Calu3 (cell line): ENCODE measurements around the gene WDR45B. TPM values are rescaled to one million over a fixed set of nuclear protein-coding genes. Genes with fewer than 3 reads are reported as not detected.
"Not testable (repeated sequence)": the region's sequence is repeated elsewhere in the genome, so short reads cannot be mapped to it uniquely, and the experiment has no call there.

ENCODE experiments used
- BruUV-seq: library from RNA; stranded (reverse); fragments of 400-500 nt; replicated peaks from 2 replicates; lab custom pipeline; 2021; lab: Mats Ljungman, UMichigan
- CTCF ChIA-PET: fragments of 300-600 bp; sonication (Branson Sonifier 250); formaldehyde crosslinking; loops from one replicate; lab custom pipeline; 2022; ENCODE audit warnings: antibody characterized with exemption; lab: Charles Lee
- DNase-seq: peaks from one replicate; pipeline ENCODE4 v3.0.0; 2022
- H3K27ac Mint-ChIP-seq: one replicate; pipeline ENCODE4 v1.8.0; 2022; ENCODE audit warnings: mixed read lengths; ENCODE audit not compliant: unreplicated experiment
- H3K27me3 Mint-ChIP-seq: one replicate; pipeline ENCODE4 v1.8.0; 2022; ENCODE audit warnings: mixed read lengths; ENCODE audit not compliant: unreplicated experiment
- H3K36me3 Mint-ChIP-seq: one replicate; pipeline ENCODE4 v1.8.0; 2022; ENCODE audit warnings: mild to moderate bottlenecking, moderate library complexity, mixed read lengths; ENCODE audit not compliant: insufficient read depth, unreplicated experiment
- H3K4me1 Mint-ChIP-seq: one replicate; pipeline ENCODE4 v1.8.0; 2022; ENCODE audit warnings: mild to moderate bottlenecking, low read depth, mixed read lengths; ENCODE audit not compliant: unreplicated experiment
- H3K4me3 Mint-ChIP-seq: one replicate; pipeline ENCODE4 v1.8.0; 2022; ENCODE audit warnings: mild to moderate bottlenecking, low read depth, moderate library complexity, mixed read lengths; ENCODE audit not compliant: unreplicated experiment
- H3K9me3 Mint-ChIP-seq: one replicate; pipeline ENCODE4 v1.8.0; 2022; ENCODE audit warnings: low read depth, mixed read lengths; ENCODE audit not compliant: unreplicated experiment
- intact Hi-C: fragments of 100-400 bp; cut with micrococcal nuclease; formaldehyde crosslinking; loops from one replicate; pipeline ENCODE4 v1.10.0; 2022; ENCODE audit not compliant: unreplicated experiment
- total RNA-seq: library from RNA; stranded (reverse); gene quantifications from 2 replicates; pipeline ENCODE4 v1.2.3, GENCODE V29; 2022
- TF ChIP-seq, protein P1 (sequence below): fragments of 200-600 bp; IDR thresholded peaks from one replicate; pipeline ENCODE4 v1.8.0; 2022; ENCODE audit warnings: antibody characterized with exemption; ENCODE audit not compliant: unreplicated experiment

Gene WDR45B
- total RNA-seq, 1 experiment from 2014 or later = 108 TPM

DNA sequence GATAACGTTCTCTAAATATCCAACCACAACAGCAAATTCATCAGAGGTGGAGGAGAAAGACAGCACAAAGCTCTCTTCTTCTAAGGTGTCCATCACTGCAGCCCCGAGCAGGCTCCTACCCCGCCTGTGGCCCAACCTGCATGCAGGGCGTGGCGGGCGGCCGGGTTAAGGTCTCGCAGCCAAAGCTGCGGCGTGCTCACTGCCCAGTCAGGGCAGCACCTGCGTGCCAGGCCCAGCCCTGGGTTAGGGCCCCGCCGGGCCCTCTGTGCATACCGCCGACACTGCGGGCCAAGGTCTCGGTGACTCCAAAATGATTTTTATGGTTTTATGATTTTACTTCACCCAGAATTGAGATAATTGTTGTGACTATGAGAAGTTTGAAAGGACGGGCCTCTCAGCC, 70.9 kb downstream of the WDR45B start:
- no peak for DNase-seq
- Mint-ChIP-seq H3K4me1 (no peaks in the 10 kb centered on the region), H3K36me3 (peaks cover 44% of the 10 kb centered on the region), H3K9me3 (no peaks in the 10 kb centered on the region), H3K4me3 (no peak overlapping the region), H3K27ac (no peak overlapping the region), H3K27me3 (no peaks in the 10 kb centered on the region)
- TF ChIP-seq, protein P1, sequence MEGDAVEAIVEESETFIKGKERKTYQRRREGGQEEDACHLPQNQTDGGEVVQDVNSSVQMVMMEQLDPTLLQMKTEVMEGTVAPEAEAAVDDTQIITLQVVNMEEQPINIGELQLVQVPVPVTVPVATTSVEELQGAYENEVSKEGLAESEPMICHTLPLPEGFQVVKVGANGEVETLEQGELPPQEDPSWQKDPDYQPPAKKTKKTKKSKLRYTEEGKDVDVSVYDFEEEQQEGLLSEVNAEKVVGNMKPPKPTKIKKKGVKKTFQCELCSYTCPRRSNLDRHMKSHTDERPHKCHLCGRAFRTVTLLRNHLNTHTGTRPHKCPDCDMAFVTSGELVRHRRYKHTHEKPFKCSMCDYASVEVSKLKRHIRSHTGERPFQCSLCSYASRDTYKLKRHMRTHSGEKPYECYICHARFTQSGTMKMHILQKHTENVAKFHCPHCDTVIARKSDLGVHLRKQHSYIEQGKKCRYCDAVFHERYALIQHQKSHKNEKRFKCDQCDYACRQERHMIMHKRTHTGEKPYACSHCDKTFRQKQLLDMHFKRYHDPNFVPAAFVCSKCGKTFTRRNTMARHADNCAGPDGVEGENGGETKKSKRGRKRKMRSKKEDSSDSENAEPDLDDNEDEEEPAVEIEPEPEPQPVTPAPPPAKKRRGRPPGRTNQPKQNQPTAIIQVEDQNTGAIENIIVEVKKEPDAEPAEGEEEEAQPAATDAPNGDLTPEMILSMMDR = no peak
- BruUV-seq = no TSS peak
- intact Hi-C loops = no loop called here
- CTCF ChIA-PET = no interaction called here

DNA sequence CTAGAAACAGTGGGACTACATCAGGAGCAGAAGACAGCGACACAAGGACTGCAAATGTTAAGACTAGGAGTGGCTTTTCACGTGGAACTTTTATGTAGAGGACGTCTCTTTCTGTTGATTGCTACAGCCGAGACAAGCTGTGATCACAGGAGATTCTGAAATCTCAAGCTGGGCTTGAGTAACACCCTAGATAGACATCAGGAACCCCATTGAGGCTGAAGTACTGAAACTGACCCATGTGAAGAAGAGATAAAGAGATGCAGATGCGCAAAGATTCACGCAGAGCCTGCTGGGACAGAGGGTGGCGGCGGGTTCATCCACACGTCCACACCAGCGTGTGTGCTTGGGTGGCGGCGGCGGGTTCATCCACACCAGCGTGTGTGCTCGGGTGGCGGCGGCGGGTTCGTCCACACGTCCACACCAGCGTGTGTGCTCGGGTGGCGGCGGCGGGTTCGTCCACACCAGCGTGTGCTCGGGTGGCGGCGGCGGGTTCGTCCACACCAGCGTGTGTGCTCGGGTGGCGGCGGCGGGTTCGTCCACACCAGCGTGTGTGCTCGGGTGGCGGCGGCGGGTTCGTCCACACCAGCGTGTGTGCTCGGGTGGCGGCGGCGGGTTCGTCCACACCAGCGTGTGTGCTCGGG, 72.5 kb downstream of the WDR45B start:
- intact Hi-C loops, CTCF ChIA-PET, BruUV-seq, H3K4me1 Mint-ChIP-seq, H3K9me3 Mint-ChIP-seq, H3K27me3 Mint-ChIP-seq, H3K4me3 Mint-ChIP-seq, DNase-seq: not testable (repeated sequence)
- Mint-ChIP-seq H3K27ac (peak overlapping the region; percentile 28), H3K36me3 (peaks cover 43% of the 10 kb centered on the region)

DNA sequence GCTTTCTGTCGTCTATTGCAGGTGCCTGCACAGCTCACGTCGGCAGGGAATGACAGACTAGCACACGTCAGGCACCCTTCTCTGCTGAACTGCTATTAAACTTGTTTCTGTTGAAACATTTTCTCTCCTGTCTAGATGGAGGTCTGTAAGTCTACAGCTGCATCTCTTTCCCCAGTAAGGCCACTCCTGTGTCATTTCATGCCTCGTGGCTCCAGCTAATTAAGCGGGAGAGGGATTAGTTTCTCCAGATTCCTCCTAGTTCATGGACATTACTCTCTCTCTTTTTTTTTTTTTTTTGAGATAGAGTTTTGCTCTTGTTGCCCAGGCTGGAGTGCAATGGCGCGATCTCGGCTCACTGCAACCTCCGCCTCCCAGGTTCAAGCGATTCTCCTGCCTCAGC, 74.2 kb downstream of the WDR45B start:
- no peaks in the 10 kb centered on the region for H3K27me3 Mint-ChIP-seq
- H3K4me1 Mint-ChIP-seq = no peaks in the 10 kb centered on the region
- H3K4me3 Mint-ChIP-seq = no peak overlapping the region
- H3K27ac Mint-ChIP-seq = no peak overlapping the region
- TF ChIP-seq, protein P1 = no peak
- no TSS peak for BruUV-seq
- CTCF ChIA-PET = interaction anchor here (0.8 kb wide), 1 partner anchor 52 kb away, joined by 3 read pairs; no protein-coding TSS in a partner anchor
- H3K36me3 Mint-ChIP-seq = peaks cover 49% of the 10 kb centered on the region
- H3K9me3 Mint-ChIP-seq = no peaks in the 10 kb centered on the region
- intact Hi-C loops = no loop called here
- DNase-seq = no peak

DNA sequence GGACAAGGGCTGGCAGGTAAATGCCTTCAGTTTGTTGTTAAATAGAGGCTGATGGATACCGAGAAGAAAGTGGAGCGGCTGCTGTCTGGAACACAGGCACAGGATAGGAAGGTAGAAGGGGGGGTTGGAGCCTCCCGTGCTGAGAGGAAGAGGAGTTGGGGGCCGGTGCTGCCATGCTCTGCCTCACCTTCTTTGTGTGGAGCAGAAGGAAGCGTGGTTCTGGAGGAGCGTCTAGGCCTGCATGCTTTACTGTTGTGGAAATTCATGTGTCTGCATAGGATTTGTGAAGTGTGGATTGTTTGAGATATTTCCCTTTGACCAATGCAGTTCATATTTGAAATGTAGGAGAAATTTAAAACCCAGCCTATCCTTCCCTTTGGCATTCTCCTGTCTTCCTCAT, 76.4 kb downstream of the WDR45B start:
- intact Hi-C loops = no loop called here
- peaks cover 65% of the 10 kb centered on the region for H3K36me3 Mint-ChIP-seq
- CTCF ChIA-PET = no interaction called here
- H3K4me3 Mint-ChIP-seq = no peak overlapping the region
- no peak overlapping the region for H3K27ac Mint-ChIP-seq
- no peaks in the 10 kb centered on the region for H3K9me3 Mint-ChIP-seq
- TF ChIP-seq, protein P1 = no peak
- BruUV-seq = no TSS peak
- peaks cover 17% of the 10 kb centered on the region for H3K4me1 Mint-ChIP-seq
- no peaks in the 10 kb centered on the region for H3K27me3 Mint-ChIP-seq
- no peak for DNase-seq

DNA sequence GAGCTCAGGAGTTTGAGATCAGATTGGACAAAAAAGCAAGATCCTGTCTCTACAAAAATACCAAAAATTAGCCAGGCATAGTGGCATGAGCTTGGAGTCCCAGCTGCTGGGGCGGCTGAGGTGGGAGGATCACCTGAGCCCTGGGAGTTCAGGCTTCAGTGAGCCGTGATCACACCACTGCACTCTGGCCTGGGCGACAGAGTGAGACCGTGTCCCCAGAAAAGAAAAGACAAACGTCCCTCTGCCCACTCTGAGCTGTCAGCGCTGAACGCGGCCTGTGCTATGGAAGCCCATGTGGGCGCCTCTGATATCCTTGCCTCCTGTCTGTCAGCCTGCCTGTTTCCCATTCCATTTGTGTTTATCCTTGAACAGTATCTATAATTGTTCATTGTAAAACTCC, 78.0 kb downstream of the WDR45B start:
- intact Hi-C loops = no loop called here
- H3K36me3 Mint-ChIP-seq = peaks cover 66% of the 10 kb centered on the region
- H3K27ac Mint-ChIP-seq = no peak overlapping the region
- TF ChIP-seq, protein P1 = no peak
- CTCF ChIA-PET = no interaction called here
- no peaks in the 10 kb centered on the region for H3K27me3 Mint-ChIP-seq
- no TSS peak for BruUV-seq
- no peak for DNase-seq
- H3K4me1 Mint-ChIP-seq = peaks cover 17% of the 10 kb centered on the region
- H3K9me3 Mint-ChIP-seq = no peaks in the 10 kb centered on the region
- H3K4me3 Mint-ChIP-seq = no peak overlapping the region
